ENCODE data around the gene SERPINB4. TPM values are rescaled to one million over a fixed set of nuclear protein-coding genes. Genes with fewer than 3 reads are reported as not detected.
"Not testable (repeated sequence)": the region's sequence is repeated elsewhere in the genome, so short reads cannot be mapped to it uniquely, and the experiment has no call there.

The SERPINB4 gene
- total RNA-seq, 1 donor: not detected

- no peak for DNase-seq (ENCODE audit: low read depth)
- no peak overlapping the region for H3K4me3 ChIP-seq (ENCODE audit: low read depth, low read length)
- no peak for TF ChIP-seq CTCF (IDR thresholded peaks at IDR 0.05; ENCODE audit: insufficient read depth, low read length)
Observed at GRCh38 chr18:63679820-63680606, 36.0 kb upstream of the SERPINB4 start.

- no peak for TF ChIP-seq CTCF (IDR thresholded peaks at IDR 0.05; ENCODE audit: insufficient read depth, low read length)
- no peak overlapping the region for H3K4me3 ChIP-seq (ENCODE audit: low read depth, low read length)
- DNase-seq (ENCODE audit: low read depth): no peak
Observed at GRCh38 chr18:63677500-63678225, 33.6 kb upstream of the SERPINB4 start.

- no peak for DNase-seq (ENCODE audit: low read depth)
- no peak overlapping the region for H3K4me3 ChIP-seq (ENCODE audit: low read depth, low read length)
- TF ChIP-seq CTCF (IDR thresholded peaks at IDR 0.05; ENCODE audit: insufficient read depth, low read length): peak; percentile 11
Observed at GRCh38 chr18:63676526-63677323, 32.7 kb upstream of the SERPINB4 start.

GRCh38 chr18:63664571-63664970, 20.5 kb upstream of the SERPINB4 start:
- DNase-seq (ENCODE audit: low read depth): no peak
- no peak for TF ChIP-seq CTCF (IDR thresholded peaks at IDR 0.05; ENCODE audit: insufficient read depth, low read length)
- H3K4me3 ChIP-seq (ENCODE audit: low read depth, low read length): no peak overlapping the region

- H3K4me3 ChIP-seq (ENCODE audit: low read depth, low read length); DNase-seq (ENCODE audit: low read depth): not testable (repeated sequence)
Observed at GRCh38 chr18:63661750-63662149, 17.7 kb upstream of the SERPINB4 start, which contains the start of gene SERPINB3. SERPINB3 (minus strand) TSS chr18:63661893; CDS start chr18:63661216, 677 bp downstream.

- DNase-seq (ENCODE audit: low read depth): peak; percentile 23
- H3K4me3 ChIP-seq (ENCODE audit: low read depth, low read length): not testable (repeated sequence)
Observed at GRCh38 chr18:63658920-63659319, 14.9 kb upstream of the SERPINB4 start.

- DNase-seq (ENCODE audit: low read depth); H3K4me3 ChIP-seq (ENCODE audit: low read depth, low read length): not testable (repeated sequence)
Observed at GRCh38 chr18:63650271-63650670, 6.2 kb upstream of the SERPINB4 start.

GRCh38 chr18:63648241-63648640, 4.2 kb upstream of the SERPINB4 start:
- TF ChIP-seq CTCF (IDR thresholded peaks at IDR 0.05; ENCODE audit: insufficient read depth, low read length): no peak
- no peak overlapping the region for H3K4me3 ChIP-seq (ENCODE audit: low read depth, low read length)
- DNase-seq (ENCODE audit: low read depth): no peak

Measured in fibroblast of the aortic adventitia (primary cell).